H1 (cell line): Measurements from ENCODE around the gene ENPP6. TPM values are rescaled to one million over a fixed set of nuclear protein-coding genes. Genes with fewer than 3 reads are reported as not detected.

Experiments used
- CTCF ChIA-PET: fragments of 300-600 bp; sonication (Branson Sonifier 250); formaldehyde crosslinking; loops from one replicate; lab custom pipeline; 2021; ENCODE audit not compliant: partially characterized antibody; lab: Charles Lee
- POLR2A ChIA-PET: fragments of 300-600 bp; sonication (Branson Sonifier 250); formaldehyde crosslinking; loops from one replicate; lab custom pipeline; 2021; ENCODE audit warnings: inconsistent platforms; ENCODE audit not compliant: partially characterized antibody; lab: Charles Lee
- DNase-seq, 2 experiments: peaks; one replicate each; pipeline versions ENCODE4 v3.0.0 to v3.0.0-alpha.2; 2010 to 2022; ENCODE audit warnings: low spot score in 2 of 2, low read depth in 1 of 2, mixed read lengths in 1 of 2
- FAIRE-seq: peaks from 2 replicates; lab custom pipeline; 2011; peaks lifted over from hg19 to GRCh38; lab: Jason Lieb, UNC
- H2AFZ ChIP-seq: 2 replicates; pipeline ENCODE4 v1.8.1; 2012; ENCODE audit warnings: low read length, inconsistent platforms
- H2AK5ac ChIP-seq: 2 replicates; pipeline ENCODE4 v1.6.1; 2013; ENCODE audit warnings: low read depth, low read length
- H2BK120ac ChIP-seq: replicated peaks from 2 replicates; pipeline ENCODE3; 2013; ENCODE audit warnings: low read depth, low read length, inconsistent platforms
- H2BK12ac ChIP-seq: 2 replicates; pipeline ENCODE4 v1.6.1; 2013; ENCODE audit warnings: low read depth, low read length
- H2BK15ac ChIP-seq: 2 replicates; pipeline ENCODE4 v1.6.1; 2013; ENCODE audit warnings: low read length
- H2BK20ac ChIP-seq: 2 replicates; pipeline ENCODE4 v1.6.1; 2013; ENCODE audit warnings: low read length
- H2BK5ac ChIP-seq: 2 replicates; pipeline ENCODE4 v1.6.1; 2013; ENCODE audit warnings: low read depth, low read length
- H3K14ac ChIP-seq: 2 replicates; pipeline ENCODE4 v1.6.1; 2013; ENCODE audit warnings: inconsistent platforms; ENCODE audit not compliant: insufficient read length
- H3K18ac ChIP-seq: 2 replicates; pipeline ENCODE4 v1.6.1; 2013; ENCODE audit warnings: low read length; ENCODE audit errors: extremely low read depth
- H3K23ac ChIP-seq: 2 replicates; pipeline ENCODE4 v1.6.1; 2013; ENCODE audit warnings: inconsistent platforms; ENCODE audit not compliant: insufficient read length
- H3K23me2 ChIP-seq: 2 replicates; pipeline ENCODE4 v1.6.1; 2013; ENCODE audit warnings: low read depth, low read length
- H3K27ac ChIP-seq: 2 replicates; pipeline ENCODE4 v1.6.1; 2011; ENCODE audit warnings: low read depth, low read length, inconsistent platforms
- H3K27me3 ChIP-seq, 4 experiments: replicated peaks in 1 of 4; 1 replicate in 1 of 4; 2 replicates in 3 of 4; pipeline versions ENCODE4 v1.6.1 to v1.8.1; 2011 to 2013; ENCODE audit warnings: low read length in 3 of 4, mild to moderate bottlenecking in 3 of 4, inconsistent platforms in 2 of 4, mixed read lengths in 2 of 4, moderate library complexity in 1 of 4; ENCODE audit not compliant: control insufficient read depth in 3 of 4, insufficient read depth in 3 of 4; ENCODE audit errors: extremely low read depth in 1 of 4
- H3K36me3 ChIP-seq, 4 experiments: 2 replicates each; pipeline versions ENCODE4 v1.6.1 to v1.8.1; 2011 to 2013; ENCODE audit warnings: mild to moderate bottlenecking in 4 of 4, low read length in 3 of 4, moderate library complexity in 2 of 4, control low read depth in 1 of 4, inconsistent platforms in 1 of 4; ENCODE audit not compliant: insufficient read depth in 4 of 4, control insufficient read depth in 2 of 4
- H3K4ac ChIP-seq: replicated peaks from 2 replicates; pipeline ENCODE3; 2013; ENCODE audit warnings: low read length, low read depth, mixed read lengths, inconsistent platforms; ENCODE audit not compliant: insufficient read length
- H3K4me1 ChIP-seq, 4 experiments: replicated peaks in 1 of 4; 1 replicate in 1 of 4; 2 replicates in 3 of 4; pipeline versions ENCODE4 v1.6.1 to v1.8.1; 2011 to 2013; ENCODE audit warnings: low read length in 3 of 4, inconsistent platforms in 2 of 4, mixed read lengths in 1 of 4; ENCODE audit not compliant: insufficient read depth in 4 of 4, control insufficient read depth in 3 of 4
- H3K4me2 ChIP-seq, 2 experiments: 2 replicates each; pipeline versions ENCODE4 v1.6.1 to v1.8.1; 2011 to 2013; ENCODE audit warnings: low read depth in 2 of 2, low read length in 2 of 2, control low read depth in 1 of 2, inconsistent platforms in 1 of 2, mild to moderate bottlenecking in 1 of 2; ENCODE audit not compliant: insufficient read depth in 1 of 2
- H3K4me3 ChIP-seq, 4 experiments: fragments of 200-600, 300-600 bp in 1 of 4; sonication (generic), shearing (Covaris generic), sonication (Bioruptor Twin) in 1 of 4; 2 replicates each; pipeline versions ENCODE4 v1.5.1 to v1.8.1; 2011 to 2016; ENCODE audit warnings: low read length in 4 of 4, low read depth in 3 of 4, control low read depth in 2 of 4, inconsistent platforms in 2 of 4, mild to moderate bottlenecking in 2 of 4, mixed read lengths in 1 of 4, moderate library complexity in 1 of 4; ENCODE audit not compliant: insufficient read depth in 2 of 4; ENCODE audit errors: extremely low read depth in 1 of 4
- H3K56ac ChIP-seq: replicated peaks from 2 replicates; pipeline ENCODE3; 2013; ENCODE audit warnings: low read depth, mild to moderate bottlenecking, mixed read lengths, low read length, inconsistent platforms; ENCODE audit not compliant: insufficient read length
- H3K79me1 ChIP-seq: 2 replicates; pipeline ENCODE4 v1.6.1; 2013; ENCODE audit warnings: low read depth, low read length, control low read depth
- H3K79me2 ChIP-seq, 2 experiments: 2 replicates each; pipeline versions ENCODE4 v1.6.1 to v1.8.1; 2012 to 2013; ENCODE audit warnings: low read length in 2 of 2, mild to moderate bottlenecking in 2 of 2, inconsistent platforms in 1 of 2; ENCODE audit not compliant: insufficient read depth in 2 of 2, control insufficient read depth in 1 of 2
- H3K9ac ChIP-seq, 4 experiments: replicated peaks in 1 of 4; 1 replicate in 1 of 4; 2 replicates in 3 of 4; pipeline versions ENCODE4 v1.6.1 to v1.8.1; 2011 to 2013; ENCODE audit warnings: low read depth in 3 of 4, low read length in 3 of 4, control low read depth in 2 of 4, mild to moderate bottlenecking in 2 of 4, moderate library complexity in 2 of 4, inconsistent platforms in 1 of 4; ENCODE audit errors: extremely low read depth in 1 of 4
- H3K9me3 ChIP-seq, 2 experiments: 2 replicates each; pipeline versions ENCODE4 v1.6.1 to v1.8.1; 2012 to 2013; ENCODE audit warnings: mild to moderate bottlenecking in 2 of 2, moderate library complexity in 2 of 2, control low read depth in 1 of 2, inconsistent platforms in 1 of 2, low read depth in 1 of 2, low read length in 1 of 2, mixed read lengths in 1 of 2; ENCODE audit not compliant: insufficient read depth in 2 of 2
- H4K20me1 ChIP-seq, 2 experiments: replicated peaks in 1 of 2; 2 replicates each; pipeline versions ENCODE3 to v1.8.1; 2011 to 2013; ENCODE audit warnings: inconsistent platforms in 2 of 2, low read length in 2 of 2, mild to moderate bottlenecking in 1 of 2; ENCODE audit not compliant: insufficient read depth in 2 of 2, control insufficient read depth in 1 of 2
- H4K5ac ChIP-seq: 2 replicates; pipeline ENCODE4 v1.6.1; 2013; ENCODE audit warnings: low read length, low read depth, mixed read lengths, inconsistent platforms; ENCODE audit not compliant: insufficient read length
- H4K8ac ChIP-seq: 2 replicates; pipeline ENCODE4 v1.8.0; 2013; ENCODE audit warnings: mild to moderate bottlenecking, moderate library complexity, low read length, inconsistent platforms; ENCODE audit not compliant: insufficient read depth; ENCODE audit errors: extremely low read depth
- H4K91ac ChIP-seq: replicated peaks from 2 replicates; pipeline ENCODE3; 2013; ENCODE audit warnings: low read length, mixed read lengths, inconsistent platforms; ENCODE audit not compliant: insufficient read length
- CBX5 ChIP-seq: fragments of 300-800, 300-1000 bp; sonication (generic); IDR thresholded peaks from 2 replicates; pipeline ENCODE4 v1.7.1; 2016; ENCODE audit warnings: antibody characterized with exemption, low read length, low read depth
- CHD2 ChIP-seq: IDR thresholded peaks from 2 replicates; pipeline ENCODE4 v1.6.1; 2012; ENCODE audit warnings: low read length, improper control_type of control experiment
- CTBP2 ChIP-seq: IDR thresholded peaks from 2 replicates; pipeline ENCODE4 v1.7.0; 2011; ENCODE audit warnings: borderline replicate concordance, mild to moderate bottlenecking, moderate library complexity, mixed read lengths, low read length; ENCODE audit not compliant: insufficient read depth, insufficient read length
- JUND ChIP-seq: IDR thresholded peaks from 2 replicates; pipeline ENCODE4 v1.6.1; 2011; ENCODE audit warnings: mild to moderate bottlenecking, improper control_type of control experiment, low read length
- KDM1A ChIP-seq: fragments of 200-600, 300-600 bp; sonication (generic); IDR thresholded peaks from 2 replicates; pipeline ENCODE4 v1.7.1; 2016; ENCODE audit warnings: mild to moderate bottlenecking, low read length, borderline replicate concordance
- KDM5A ChIP-seq: fragments of 200-600 bp; IDR thresholded peaks from 2 replicates; pipeline ENCODE4 v1.7.1; 2012; ENCODE audit warnings: mild to moderate bottlenecking, low read length, inconsistent platforms, mixed read lengths
- MAX ChIP-seq: IDR thresholded peaks from 2 replicates; pipeline ENCODE4 v1.6.1; 2012; ENCODE audit warnings: inconsistent platforms
- POU5F1 ChIP-seq: IDR thresholded peaks from 2 replicates; pipeline ENCODE4 v1.6.1; 2011; ENCODE audit warnings: low read depth, mild to moderate bottlenecking, low read length, moderate library complexity
- RAD21 ChIP-seq, 2 experiments: IDR thresholded peaks in 1 of 2; conservative IDR thresholded peaks in 1 of 2; 2 replicates each; pipeline ENCODE4 v1.6.1; 2011; ENCODE audit warnings: low read depth in 2 of 2, low read length in 2 of 2, improper control_type of control experiment in 1 of 2, inconsistent platforms in 1 of 2, mild to moderate bottlenecking in 1 of 2, moderate library complexity in 1 of 2
- RBBP5 ChIP-seq: IDR thresholded peaks from 2 replicates; pipeline ENCODE4 v1.7.1; 2012; ENCODE audit warnings: low read depth, mild to moderate bottlenecking, inconsistent platforms, low read length, moderate library complexity, borderline replicate concordance
- TBP ChIP-seq: IDR thresholded peaks from 2 replicates; pipeline ENCODE4 v1.6.1; 2011; ENCODE audit warnings: low read depth, low read length, improper control_type of control experiment
- TEAD4 ChIP-seq: IDR thresholded peaks from 2 replicates; pipeline ENCODE4 v1.6.1; 2012; ENCODE audit warnings: low read depth, low read length, inconsistent platforms, mixed read lengths
- WGBS, 2 experiments: shearing (Covaris generic) in 1 of 2; methylation state at CpG; one replicate each; pipeline versions ENCODE4 v1.1.6 to v1.1.7; 2013 to 2015; ENCODE audit warnings: low lambda C conversion rate in 2 of 2, mixed read lengths in 2 of 2, inconsistent platforms in 1 of 2, low coverage in 1 of 2, missing lambda C conversion rate in 1 of 2; ENCODE audit not compliant: insufficient replicate concordance in 2 of 2, insufficient coverage in 1 of 2, insufficient read length in 1 of 2; ENCODE audit errors: extremely low coverage in 1 of 2, missing lambda C conversion rate in 1 of 2; 5-methylcytosine and 5-hydroxymethylcytosine counted together
- polyA plus RNA-seq, 7 experiments: library from polyadenylated mRNA; depleted of rRNA in 3 of 7; stranded (reverse) in 5 of 7; unstranded in 2 of 7; fragments of >200 nt in 5 of 7; fragments of 200-250 nt in 2 of 7; gene quantifications; 1 replicate in 5 of 7; 2 replicates in 1 of 7; 4 replicates in 1 of 7; pipeline versions ENCODE4 v1.2.1 to v1.2.3, GENCODE V29; 2011 to 2013; ENCODE audit warnings: missing spikeins in 2 of 7, mixed read lengths in 2 of 7
- total RNA-seq: library from RNA; stranded (reverse); fragmentation: NEBNext Ultra II Directional; extraction: Animal tissue kit (Norgen Biotek cat#: 25700); gene quantifications from 2 replicates; pipeline ENCODE4 v1.2.1, GENCODE V29; 2021

The ENPP6 gene
- total and polyA plus RNA-seq, 2 of the 8 experiments (the other 6 are each of a cell fraction or from before 2014, with no cell fraction given): 0.11 to 0.20 TPM

- H3K79me2 ChIP-seq: no peaks in the 10 kb centered on the region
- H3K14ac ChIP-seq: no peak overlapping the region
- H3K27me3 ChIP-seq: no peaks in the 10 kb centered on the region; a peak in 1 of 7 replicates
- no peak overlapping the region for H4K5ac ChIP-seq
- no peak overlapping the region for H3K4me2 ChIP-seq
- H2BK12ac ChIP-seq: no peak overlapping the region
- H3K4me3 ChIP-seq: no peak overlapping the region
- DNase-seq: no peak
- whole genome bisulfite sequencing, 2 experiments: 86% methylated on average over 7 of the region's 7 CpGs; no CpG with 5 or more reads in 1 of the 2 experiments
- no peak overlapping the region for H3K18ac ChIP-seq
- no peaks in the 10 kb centered on the region for H3K36me3 ChIP-seq
- H4K8ac ChIP-seq: no peak overlapping the region
- no peaks in the 10 kb centered on the region for H3K23me2 ChIP-seq
- H3K27ac ChIP-seq: no peak overlapping the region
- no peak overlapping the region for H2AFZ ChIP-seq
- H4K91ac ChIP-seq: no peak overlapping the region
- no peak overlapping the region for H3K56ac ChIP-seq
- no peak overlapping the region for H2BK20ac ChIP-seq
- H3K9ac ChIP-seq: no peak overlapping the region
- H2BK15ac ChIP-seq: no peak overlapping the region
- no peaks in the 10 kb centered on the region for H4K20me1 ChIP-seq
- no peak overlapping the region for H2AK5ac ChIP-seq
- H2BK120ac ChIP-seq: no peak overlapping the region
- TF ChIP-seq JUND (no peak), CTBP2 (no peak), RAD21 (IDR thresholded peaks at IDR 0.05 in 1 of 2, conservative IDR thresholded peaks at IDR 0.05 in 1 of 2; ENCODE audit: low read depth in 2 of 2, low read length in 2 of 2) (no peak), KDM5A (no peak), MAX (no peak), CHD2 (no peak), KDM1A (no peak), CBX5 (no peak), TBP (no peak), TEAD4 (no peak), POU5F1 (no peak), RBBP5 (no peak)
- no peak overlapping the region for H3K23ac ChIP-seq
- no peaks in the 10 kb centered on the region for H3K79me1 ChIP-seq
- H3K4me1 ChIP-seq: no peaks in the 10 kb centered on the region
- no peak for FAIRE-seq
- no peaks in the 10 kb centered on the region for H3K9me3 ChIP-seq
- ChIA-PET POLR2A (no interaction called here), CTCF (interaction anchor here (0.9 to 5.4 kb wide), 4 partner anchors 9 to 312 kb away, joined by 3 to 29 read pairs (median 4); no protein-coding TSS in a partner anchor)
- no peak overlapping the region for H3K4ac ChIP-seq
- H2BK5ac ChIP-seq: no peak overlapping the region
Observed at GRCh38 chr4:184154199-184154598, 63.5 kb downstream of the ENPP6 start.
